Measurements from ENCODE around the gene CD164L2.

Gene CD164L2

DNA sequence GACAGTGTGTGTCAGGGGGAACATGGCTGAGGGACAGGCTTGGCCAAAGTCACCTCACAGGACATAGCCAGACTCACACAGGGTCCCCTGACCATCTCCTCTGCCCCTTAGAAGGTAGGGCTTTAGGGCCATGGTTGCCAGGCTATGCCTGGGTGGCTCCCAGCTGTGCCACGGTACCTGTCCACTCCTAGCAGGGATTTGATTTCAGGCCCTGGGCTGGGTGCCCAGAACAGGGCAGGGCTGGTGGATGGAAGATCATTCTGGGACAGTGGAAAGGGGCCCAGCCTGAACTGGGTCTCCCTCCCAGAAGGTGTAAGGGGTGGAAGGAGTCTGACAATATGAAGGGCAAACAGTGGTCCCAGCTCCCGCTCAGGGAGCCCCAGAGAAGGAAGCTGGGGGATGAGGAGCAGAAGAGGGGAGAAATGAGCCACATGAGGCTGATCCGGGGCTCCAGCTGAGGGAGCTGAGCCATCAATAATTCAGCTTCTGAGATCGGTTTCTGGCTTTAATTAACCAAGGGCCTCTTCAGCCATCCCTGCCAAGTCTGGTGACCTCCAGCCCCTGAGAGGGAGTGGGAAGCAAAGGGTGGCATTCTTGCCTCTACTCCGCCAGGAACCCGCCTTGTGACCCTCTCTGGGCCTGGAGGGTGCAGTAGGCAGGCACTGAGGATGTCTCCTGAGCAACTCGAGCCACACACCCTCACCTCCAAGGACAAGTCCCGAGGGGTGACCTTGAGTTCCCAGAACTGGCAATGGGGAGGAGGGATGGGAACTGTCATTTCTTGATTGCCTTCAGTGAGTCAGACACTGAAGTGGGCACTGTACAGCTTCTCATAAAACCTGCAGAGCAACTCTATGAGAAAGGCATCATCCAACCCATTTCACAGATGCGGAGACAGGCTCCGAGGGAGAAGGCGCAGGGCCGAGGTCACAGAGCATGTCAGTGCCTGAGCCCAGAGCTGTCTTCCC lies 2.1 kb downstream of the CD164L2 start:
- Histone ChIP-seq H3K4me1 (ENCODE audit: low read depth, poor library complexity, severe bottlenecking) (no peaks in the 10 kb centered on the region), H3K9ac (no peak overlapping the region), H3K27me3 (ENCODE audit: insufficient read depth, low read depth) (peaks cover 7% of the 10 kb centered on the region), H3K27ac (no peak overlapping the region), H3K4me3 (IDR thresholded peaks at IDR 0.05; ENCODE audit: insufficient read depth, low read depth, low read length) (no peak overlapping the region), H2AFZ (ENCODE audit: low read depth) (no peak overlapping the region), H3K4me2 (no peak overlapping the region), H3K79me2 (ENCODE audit: insufficient read depth, low read depth) (no peaks in the 10 kb centered on the region), H3K36me3 (ENCODE audit: insufficient read depth) (no peaks in the 10 kb centered on the region), H4K20me1 (ENCODE audit: insufficient read depth) (no peaks in the 10 kb centered on the region)
- TF ChIP-seq, protein P1, sequence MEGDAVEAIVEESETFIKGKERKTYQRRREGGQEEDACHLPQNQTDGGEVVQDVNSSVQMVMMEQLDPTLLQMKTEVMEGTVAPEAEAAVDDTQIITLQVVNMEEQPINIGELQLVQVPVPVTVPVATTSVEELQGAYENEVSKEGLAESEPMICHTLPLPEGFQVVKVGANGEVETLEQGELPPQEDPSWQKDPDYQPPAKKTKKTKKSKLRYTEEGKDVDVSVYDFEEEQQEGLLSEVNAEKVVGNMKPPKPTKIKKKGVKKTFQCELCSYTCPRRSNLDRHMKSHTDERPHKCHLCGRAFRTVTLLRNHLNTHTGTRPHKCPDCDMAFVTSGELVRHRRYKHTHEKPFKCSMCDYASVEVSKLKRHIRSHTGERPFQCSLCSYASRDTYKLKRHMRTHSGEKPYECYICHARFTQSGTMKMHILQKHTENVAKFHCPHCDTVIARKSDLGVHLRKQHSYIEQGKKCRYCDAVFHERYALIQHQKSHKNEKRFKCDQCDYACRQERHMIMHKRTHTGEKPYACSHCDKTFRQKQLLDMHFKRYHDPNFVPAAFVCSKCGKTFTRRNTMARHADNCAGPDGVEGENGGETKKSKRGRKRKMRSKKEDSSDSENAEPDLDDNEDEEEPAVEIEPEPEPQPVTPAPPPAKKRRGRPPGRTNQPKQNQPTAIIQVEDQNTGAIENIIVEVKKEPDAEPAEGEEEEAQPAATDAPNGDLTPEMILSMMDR (conservative IDR thresholded peaks at IDR 0.05; ENCODE audit: low read depth, low read length): no peak

DNA sequence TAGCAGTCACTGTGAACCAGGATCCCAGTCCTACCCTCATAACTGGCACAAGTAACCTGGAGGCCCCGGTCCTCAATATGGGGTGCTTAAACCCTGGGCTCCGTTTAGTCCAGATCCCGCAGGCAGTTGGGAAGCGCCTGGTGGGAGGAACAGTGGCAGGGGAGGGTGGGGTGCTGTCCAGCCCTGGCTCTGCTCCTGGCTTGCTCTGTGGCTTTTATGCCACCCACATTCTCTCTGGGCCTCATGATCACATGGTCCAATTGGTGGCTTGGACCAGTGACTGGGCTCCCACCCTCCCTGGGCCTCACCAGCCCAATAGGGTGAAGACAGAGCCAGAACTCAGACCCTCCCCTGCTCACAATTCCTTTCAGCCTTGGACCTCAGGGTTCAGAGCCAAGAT lies 2.9 kb downstream of the CD164L2 start:
- H3K4me2 ChIP-seq: no peak overlapping the region

DNA sequence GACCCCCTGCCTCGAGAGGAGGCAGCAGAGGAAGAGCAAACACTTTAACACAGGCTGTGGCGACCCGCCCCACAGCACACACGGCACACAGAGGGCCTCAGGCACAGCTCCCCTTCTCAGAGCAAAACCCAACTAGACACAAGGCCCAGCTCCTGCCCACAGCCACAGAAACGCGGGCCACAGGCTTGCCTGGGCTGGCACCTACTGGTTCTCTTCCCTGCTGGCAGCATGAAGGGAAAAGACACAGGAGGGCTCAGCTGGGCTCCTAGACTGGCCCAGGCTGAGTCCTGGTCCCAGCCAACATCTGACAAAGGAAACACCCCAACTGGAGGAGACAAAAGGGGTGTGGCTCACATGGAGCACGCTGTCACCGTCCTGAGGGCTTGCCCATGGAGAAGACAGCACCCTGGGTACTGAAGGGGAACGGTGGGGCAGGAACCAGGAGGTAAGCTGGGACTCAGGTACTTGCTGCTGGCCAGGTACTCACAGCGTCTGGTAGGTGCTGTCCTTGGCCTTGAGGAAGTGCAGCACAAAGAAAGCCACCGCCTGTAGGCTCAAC lies 3.5 kb downstream of the CD164L2 start:
- Histone ChIP-seq H3K27me3 (ENCODE audit: insufficient read depth, low read depth) (peaks cover 7% of the 10 kb centered on the region), H2AFZ (ENCODE audit: low read depth) (no peak overlapping the region), H3K4me2 (no peak overlapping the region), H3K9ac (no peak overlapping the region), H3K4me1 (ENCODE audit: low read depth, poor library complexity, severe bottlenecking) (no peaks in the 10 kb centered on the region), H3K36me3 (ENCODE audit: insufficient read depth) (no peaks in the 10 kb centered on the region), H3K27ac (no peak overlapping the region), H3K4me3 (IDR thresholded peaks at IDR 0.05; ENCODE audit: insufficient read depth, low read depth, low read length) (no peak overlapping the region), H3K79me2 (ENCODE audit: insufficient read depth, low read depth) (no peaks in the 10 kb centered on the region), H4K20me1 (ENCODE audit: insufficient read depth) (no peaks in the 10 kb centered on the region)
- TF ChIP-seq, protein P1 (conservative IDR thresholded peaks at IDR 0.05; ENCODE audit: low read depth, low read length): no peak

More for the DNA sequence above, 2.9 kb downstream of the CD164L2 start:
- no peaks in the 10 kb centered on the region for H4K20me1 ChIP-seq (ENCODE audit: insufficient read depth)
- no peak overlapping the region for H2AFZ ChIP-seq (ENCODE audit: low read depth)
- H3K27me3 ChIP-seq (ENCODE audit: insufficient read depth, low read depth): peaks cover 7% of the 10 kb centered on the region
- no peaks in the 10 kb centered on the region for H3K4me1 ChIP-seq (ENCODE audit: low read depth, poor library complexity, severe bottlenecking)
- no peak overlapping the region for H3K4me3 ChIP-seq (IDR thresholded peaks at IDR 0.05; ENCODE audit: insufficient read depth, low read depth, low read length)
- H3K79me2 ChIP-seq (ENCODE audit: insufficient read depth, low read depth): no peaks in the 10 kb centered on the region
- H3K9ac ChIP-seq: no peak overlapping the region
- H3K36me3 ChIP-seq (ENCODE audit: insufficient read depth): no peaks in the 10 kb centered on the region
- TF ChIP-seq, protein P1 (conservative IDR thresholded peaks at IDR 0.05; ENCODE audit: low read depth, low read length): no peak
- H3K27ac ChIP-seq: no peak overlapping the region

DNA sequence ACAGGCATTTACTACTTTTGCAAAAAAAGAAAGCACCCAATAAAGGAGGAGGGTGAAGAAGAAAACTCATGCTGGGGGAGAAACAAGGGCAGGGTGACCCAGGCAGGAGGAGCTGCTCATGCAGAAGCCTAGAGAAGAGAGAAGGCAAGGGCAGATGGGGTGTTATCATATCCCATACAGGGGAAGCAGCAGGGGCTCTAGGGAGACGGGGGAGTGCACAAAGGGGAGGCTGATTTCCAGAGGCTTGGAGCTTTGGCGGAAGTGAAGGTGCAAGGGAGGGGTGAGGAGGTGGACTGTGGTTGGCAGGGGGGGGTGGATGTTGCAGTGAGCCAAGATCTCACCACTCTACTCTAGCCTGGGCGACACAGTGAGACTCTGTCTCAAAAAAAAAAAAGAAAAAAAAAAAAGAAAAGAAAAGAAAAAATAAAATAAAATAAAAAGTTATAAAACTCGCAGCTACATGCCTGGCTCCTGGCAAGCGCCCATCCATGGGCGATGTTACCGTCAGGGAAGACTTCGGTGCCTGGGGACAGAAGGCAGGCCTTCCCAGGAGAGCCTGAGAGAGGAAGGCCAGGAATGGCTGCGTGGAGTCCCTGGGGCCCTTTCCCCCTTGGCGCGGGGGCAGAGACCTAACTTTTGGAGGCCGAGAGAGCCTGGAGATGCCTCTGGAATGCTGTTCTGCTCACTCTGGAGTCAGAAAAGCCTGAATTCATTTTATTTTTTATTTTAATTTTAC lies 5.2 kb downstream of the CD164L2 start:
- H3K9ac ChIP-seq: no peak overlapping the region

More for the DNA sequence above, 5.2 kb downstream of the CD164L2 start:
- no peaks in the 10 kb centered on the region for H3K36me3 ChIP-seq (ENCODE audit: insufficient read depth)
- H3K27me3 ChIP-seq (ENCODE audit: insufficient read depth, low read depth): peaks cover 7% of the 10 kb centered on the region
- H3K27ac ChIP-seq: no peak overlapping the region
- H3K79me2 ChIP-seq (ENCODE audit: insufficient read depth, low read depth): no peaks in the 10 kb centered on the region
- no peaks in the 10 kb centered on the region for H3K4me1 ChIP-seq (ENCODE audit: low read depth, poor library complexity, severe bottlenecking)
- H3K4me2 ChIP-seq: no peak overlapping the region
- TF ChIP-seq, protein P1 (conservative IDR thresholded peaks at IDR 0.05; ENCODE audit: low read depth, low read length): no peak
- H3K4me3 ChIP-seq (IDR thresholded peaks at IDR 0.05; ENCODE audit: insufficient read depth, low read depth, low read length): no peak overlapping the region
- H2AFZ ChIP-seq (ENCODE audit: low read depth): no peak overlapping the region
- H4K20me1 ChIP-seq (ENCODE audit: insufficient read depth): no peaks in the 10 kb centered on the region

All from KMS-11 (cell line).